ENCODE measurements around the gene JAKMIP2.

Gene JAKMIP2

DNA sequence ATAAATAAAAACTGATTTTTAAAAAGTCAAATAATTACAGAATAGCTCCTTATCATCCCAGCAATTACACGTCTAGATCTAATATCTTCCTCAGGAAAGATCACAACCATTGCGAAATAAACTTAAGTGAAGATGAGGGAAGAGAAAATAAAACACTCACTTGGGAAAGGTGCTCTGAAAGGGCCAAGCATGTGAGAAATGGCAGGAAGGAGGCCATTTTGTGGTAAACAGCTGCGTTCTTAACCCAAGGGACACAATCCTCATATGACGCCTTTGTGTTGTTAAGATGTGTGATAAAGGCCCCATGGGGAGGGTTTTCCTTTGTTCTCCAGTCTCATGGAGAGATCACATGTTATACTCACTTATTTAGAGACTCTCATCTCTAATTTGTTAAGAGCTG is 32.5 kb downstream of the JAKMIP2 start:
- no peaks in the 10 kb centered on the region for H3K36me3 ChIP-seq (ENCODE audit: control insufficient read depth in 2 of 2, insufficient read depth in 2 of 2, low read length in 2 of 2)
- H3K4me3 ChIP-seq (ENCODE audit: low read length in 2 of 2): no peak overlapping the region
- H3K9ac ChIP-seq (ENCODE audit: low read depth in 1 of 2, low read length in 2 of 2): no peak overlapping the region
- no peaks in the 10 kb centered on the region for H3K9me3 ChIP-seq (ENCODE audit: control insufficient read depth in 2 of 2, low read length in 2 of 2)
- H3K4me1 ChIP-seq (ENCODE audit: control insufficient read depth in 2 of 2, insufficient read depth in 2 of 2, low read length in 2 of 2): no peaks in the 10 kb centered on the region
- H3K27ac ChIP-seq (ENCODE audit: low read depth in 2 of 2, low read length in 2 of 2): no peak overlapping the region
- no peaks in the 10 kb centered on the region for H3K27me3 ChIP-seq (ENCODE audit: control insufficient read depth in 2 of 2, insufficient read depth in 2 of 2, low read length in 2 of 2)

DNA sequence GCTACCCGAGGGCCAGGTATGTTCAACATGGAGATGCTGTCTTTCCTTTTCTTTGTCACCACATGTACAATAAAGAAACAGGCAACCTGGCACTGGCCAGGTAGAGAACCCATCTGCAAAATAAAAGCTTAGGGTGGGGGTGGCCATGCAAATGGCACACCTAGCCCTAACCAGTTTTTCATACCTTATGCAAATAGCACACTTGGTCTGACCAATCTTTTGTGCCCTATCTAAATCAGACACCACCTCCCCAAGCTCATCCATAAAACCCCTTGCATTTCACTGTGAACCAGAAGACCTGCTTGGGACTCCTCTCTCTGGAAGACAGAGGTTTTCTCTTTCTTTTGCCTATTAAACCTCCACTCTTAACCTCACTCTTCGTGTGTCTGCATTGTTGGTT is 33.9 kb downstream of the JAKMIP2 start:
- no peak overlapping the region for H3K9ac ChIP-seq (ENCODE audit: low read depth in 1 of 2, low read length in 2 of 2)
- H3K9me3 ChIP-seq (ENCODE audit: control insufficient read depth in 2 of 2, low read length in 2 of 2): no peaks in the 10 kb centered on the region
- no peak overlapping the region for H3K4me3 ChIP-seq (ENCODE audit: low read length in 2 of 2)
- no peaks in the 10 kb centered on the region for H3K4me1 ChIP-seq (ENCODE audit: control insufficient read depth in 2 of 2, insufficient read depth in 2 of 2, low read length in 2 of 2)
- H3K36me3 ChIP-seq (ENCODE audit: control insufficient read depth in 2 of 2, insufficient read depth in 2 of 2, low read length in 2 of 2): no peaks in the 10 kb centered on the region
- H3K27ac ChIP-seq (ENCODE audit: low read depth in 2 of 2, low read length in 2 of 2): no peak overlapping the region
- no peaks in the 10 kb centered on the region for H3K27me3 ChIP-seq (ENCODE audit: control insufficient read depth in 2 of 2, insufficient read depth in 2 of 2, low read length in 2 of 2)

DNA sequence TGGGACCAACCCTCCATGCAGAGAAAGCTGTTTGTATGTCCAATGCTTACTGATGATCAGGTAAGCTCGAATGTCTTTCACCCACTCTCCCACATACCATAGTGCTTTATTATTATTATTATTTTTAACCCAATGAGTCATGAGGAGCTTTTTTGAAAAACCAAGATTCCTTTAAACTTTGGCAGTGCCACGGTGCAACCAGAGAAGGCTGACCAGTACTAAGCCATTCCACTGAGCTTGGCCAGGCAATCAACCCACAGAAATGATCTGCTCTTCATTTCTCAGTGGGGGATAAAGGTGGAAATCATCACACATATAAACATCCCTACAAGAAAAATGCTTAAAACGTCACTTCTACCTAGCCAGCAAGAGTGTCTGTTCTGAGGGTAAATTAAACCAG is 35.5 kb downstream of the JAKMIP2 start:
- no peak overlapping the region for H3K4me3 ChIP-seq (ENCODE audit: low read length in 2 of 2)
- H3K27ac ChIP-seq (ENCODE audit: low read depth in 2 of 2, low read length in 2 of 2): no peak overlapping the region
- H3K36me3 ChIP-seq (ENCODE audit: control insufficient read depth in 2 of 2, insufficient read depth in 2 of 2, low read length in 2 of 2): no peaks in the 10 kb centered on the region
- H3K4me1 ChIP-seq (ENCODE audit: control insufficient read depth in 2 of 2, insufficient read depth in 2 of 2, low read length in 2 of 2): no peaks in the 10 kb centered on the region
- H3K9me3 ChIP-seq (ENCODE audit: control insufficient read depth in 2 of 2, low read length in 2 of 2): no peaks in the 10 kb centered on the region
- no peak overlapping the region for H3K9ac ChIP-seq (ENCODE audit: low read depth in 1 of 2, low read length in 2 of 2)
- H3K27me3 ChIP-seq (ENCODE audit: control insufficient read depth in 2 of 2, insufficient read depth in 2 of 2, low read length in 2 of 2): no peaks in the 10 kb centered on the region

DNA sequence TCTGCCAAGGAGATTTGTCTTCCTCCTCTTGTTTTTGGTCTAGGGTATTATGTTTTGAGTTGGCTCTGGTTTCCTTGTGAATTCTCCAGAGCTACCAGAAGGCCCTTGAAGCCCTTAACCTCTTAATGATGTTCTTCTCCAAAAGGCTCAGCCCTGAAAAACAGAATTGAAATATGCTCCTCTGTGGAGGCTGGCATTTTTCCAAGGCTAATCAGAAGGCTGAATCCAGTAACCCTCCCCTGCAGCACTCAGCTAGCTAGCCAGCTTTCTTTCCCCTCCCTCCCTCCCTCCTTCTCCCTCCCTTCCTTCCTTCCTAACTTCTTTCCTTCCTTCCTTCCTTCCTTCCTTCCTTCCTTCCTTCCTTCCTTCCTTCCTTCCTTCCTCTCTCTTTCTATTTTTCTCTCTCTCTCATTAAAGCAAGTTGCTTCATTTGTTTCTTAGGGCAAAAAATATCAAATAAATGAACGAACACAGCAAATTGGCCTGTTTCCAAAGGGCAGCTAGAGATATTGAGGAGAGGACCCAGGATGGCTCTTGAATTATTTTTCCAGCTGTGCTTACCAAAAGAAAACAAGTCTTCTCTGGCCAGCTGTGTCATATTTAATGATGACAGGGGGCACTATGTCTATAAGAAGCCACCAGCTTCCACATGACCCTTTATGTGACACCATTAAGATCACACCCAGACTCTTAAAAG is 38.7 kb downstream of the JAKMIP2 start:
- H3K36me3 ChIP-seq (ENCODE audit: control insufficient read depth in 2 of 2, insufficient read depth in 2 of 2, low read length in 2 of 2): no peaks in the 10 kb centered on the region
- no peak overlapping the region for H3K27ac ChIP-seq (ENCODE audit: low read depth in 2 of 2, low read length in 2 of 2)
- H3K9me3 ChIP-seq (ENCODE audit: control insufficient read depth in 2 of 2, low read length in 2 of 2): no peaks in the 10 kb centered on the region
- H3K27me3 ChIP-seq (ENCODE audit: control insufficient read depth in 2 of 2, insufficient read depth in 2 of 2, low read length in 2 of 2): no peaks in the 10 kb centered on the region
- no peak overlapping the region for H3K9ac ChIP-seq (ENCODE audit: low read depth in 1 of 2, low read length in 2 of 2)
- H3K4me1 ChIP-seq (ENCODE audit: control insufficient read depth in 2 of 2, insufficient read depth in 2 of 2, low read length in 2 of 2): no peaks in the 10 kb centered on the region
- no peak overlapping the region for H3K4me3 ChIP-seq (ENCODE audit: low read length in 2 of 2)

DNA sequence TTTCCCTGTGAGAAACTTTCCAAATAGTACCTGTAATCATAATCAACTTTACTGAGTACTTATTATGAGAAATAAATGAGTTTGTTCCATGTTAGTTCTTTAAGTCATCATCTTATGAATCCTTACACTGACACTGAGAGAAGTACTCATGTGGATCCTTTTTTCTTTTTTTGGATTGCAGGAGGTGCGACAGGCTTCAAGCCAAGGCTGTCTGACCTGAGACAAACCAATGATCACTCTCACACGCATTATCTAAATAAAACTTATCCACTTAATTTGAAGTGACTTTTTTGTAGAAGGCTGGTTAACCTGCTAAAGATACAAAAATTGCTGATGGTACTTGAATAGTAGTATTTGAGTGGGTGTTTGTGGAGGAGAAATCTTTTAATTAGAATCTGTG is 39.5 kb downstream of the JAKMIP2 start:
- Histone ChIP-seq H3K4me3 (ENCODE audit: low read length in 2 of 2) (no peak overlapping the region), H3K9me3 (ENCODE audit: control insufficient read depth in 2 of 2, low read length in 2 of 2) (no peaks in the 10 kb centered on the region), H3K36me3 (ENCODE audit: control insufficient read depth in 2 of 2, insufficient read depth in 2 of 2, low read length in 2 of 2) (no peaks in the 10 kb centered on the region), H3K27me3 (ENCODE audit: control insufficient read depth in 2 of 2, insufficient read depth in 2 of 2, low read length in 2 of 2) (no peaks in the 10 kb centered on the region), H3K9ac (ENCODE audit: low read depth in 1 of 2, low read length in 2 of 2) (no peak overlapping the region), H3K27ac (ENCODE audit: low read depth in 2 of 2, low read length in 2 of 2) (no peak overlapping the region), H3K4me1 (ENCODE audit: control insufficient read depth in 2 of 2, insufficient read depth in 2 of 2, low read length in 2 of 2) (no peaks in the 10 kb centered on the region)

DNA sequence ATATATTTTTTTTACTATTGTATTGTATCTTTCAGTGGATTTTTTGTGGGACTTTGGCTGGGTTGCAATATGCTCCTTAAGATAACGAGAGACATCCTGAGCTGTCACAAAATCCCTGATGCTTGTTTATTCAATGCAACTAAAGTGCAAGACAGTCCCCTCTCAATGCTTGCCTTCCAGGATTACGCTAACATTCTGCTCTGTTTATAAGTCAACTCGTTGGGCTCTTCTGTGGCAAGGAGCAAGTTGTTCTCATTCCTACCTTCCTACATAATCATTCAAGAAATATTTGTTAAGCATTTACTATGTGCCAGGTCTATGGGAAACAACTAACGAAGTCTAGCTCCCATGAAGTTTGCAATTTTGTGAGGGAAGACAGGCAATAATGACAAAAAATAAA is 40.4 kb downstream of the JAKMIP2 start:
- no peaks in the 10 kb centered on the region for H3K36me3 ChIP-seq (ENCODE audit: control insufficient read depth in 2 of 2, insufficient read depth in 2 of 2, low read length in 2 of 2)
- no peak overlapping the region for H3K9ac ChIP-seq (ENCODE audit: low read depth in 1 of 2, low read length in 2 of 2)
- H3K4me3 ChIP-seq (ENCODE audit: low read length in 2 of 2): no peak overlapping the region
- no peak overlapping the region for H3K27ac ChIP-seq (ENCODE audit: low read depth in 2 of 2, low read length in 2 of 2)
- no peaks in the 10 kb centered on the region for H3K9me3 ChIP-seq (ENCODE audit: control insufficient read depth in 2 of 2, low read length in 2 of 2)
- H3K27me3 ChIP-seq (ENCODE audit: control insufficient read depth in 2 of 2, insufficient read depth in 2 of 2, low read length in 2 of 2): no peaks in the 10 kb centered on the region
- H3K4me1 ChIP-seq (ENCODE audit: control insufficient read depth in 2 of 2, insufficient read depth in 2 of 2, low read length in 2 of 2): no peaks in the 10 kb centered on the region

DNA sequence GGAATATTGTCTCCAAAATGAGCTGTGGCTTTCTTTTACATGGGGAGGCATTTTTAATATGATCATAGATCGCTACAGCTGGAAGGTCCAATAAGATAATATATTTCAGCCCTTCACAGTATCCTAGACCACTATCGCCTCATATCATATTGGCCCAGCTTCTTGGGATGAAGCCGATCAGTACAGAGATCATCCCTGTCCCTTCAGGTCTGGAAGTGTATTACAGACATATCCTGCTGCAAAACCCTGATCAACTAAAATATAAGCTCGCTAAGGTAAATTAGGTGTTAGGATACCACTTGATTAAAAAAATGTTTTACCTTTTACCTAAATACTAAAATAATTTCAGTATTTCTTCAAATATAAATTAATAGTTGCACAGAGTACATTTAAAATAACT is 41.7 kb downstream of the JAKMIP2 start:
- Histone ChIP-seq H3K27ac (ENCODE audit: low read depth in 2 of 2, low read length in 2 of 2) (no peak overlapping the region), H3K4me1 (ENCODE audit: control insufficient read depth in 2 of 2, insufficient read depth in 2 of 2, low read length in 2 of 2) (no peaks in the 10 kb centered on the region), H3K36me3 (ENCODE audit: control insufficient read depth in 2 of 2, insufficient read depth in 2 of 2, low read length in 2 of 2) (no peaks in the 10 kb centered on the region), H3K9ac (ENCODE audit: low read depth in 1 of 2, low read length in 2 of 2) (no peak overlapping the region), H3K4me3 (ENCODE audit: low read length in 2 of 2) (no peak overlapping the region), H3K27me3 (ENCODE audit: control insufficient read depth in 2 of 2, insufficient read depth in 2 of 2, low read length in 2 of 2) (no peaks in the 10 kb centered on the region), H3K9me3 (ENCODE audit: control insufficient read depth in 2 of 2, low read length in 2 of 2) (no peaks in the 10 kb centered on the region)

DNA sequence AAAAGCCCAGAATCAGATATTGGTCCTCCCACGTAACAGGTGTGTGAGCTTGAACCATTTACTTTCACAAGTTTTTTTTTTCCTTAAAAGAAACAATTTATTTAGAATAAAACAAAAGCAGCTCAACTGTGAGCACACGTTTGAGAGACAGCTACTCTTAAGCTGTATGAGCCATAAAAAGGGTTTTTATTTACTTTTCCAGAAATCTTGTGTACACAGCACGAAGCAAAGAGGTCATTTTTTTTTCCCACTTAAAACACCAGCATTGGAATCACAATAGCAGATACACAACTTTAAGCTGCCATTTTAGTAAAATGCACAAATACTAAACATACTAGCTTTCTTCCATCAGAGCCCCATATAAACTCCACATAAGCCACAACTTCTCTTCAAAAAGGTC is 44.6 kb downstream of the JAKMIP2 start:
- Histone ChIP-seq H3K4me3 (ENCODE audit: low read length in 2 of 2) (no peak overlapping the region), H3K27ac (ENCODE audit: low read depth in 2 of 2, low read length in 2 of 2) (no peak overlapping the region), H3K27me3 (ENCODE audit: control insufficient read depth in 2 of 2, insufficient read depth in 2 of 2, low read length in 2 of 2) (no peaks in the 10 kb centered on the region), H3K36me3 (ENCODE audit: control insufficient read depth in 2 of 2, insufficient read depth in 2 of 2, low read length in 2 of 2) (no peaks in the 10 kb centered on the region), H3K9me3 (ENCODE audit: control insufficient read depth in 2 of 2, low read length in 2 of 2) (no peaks in the 10 kb centered on the region), H3K4me1 (ENCODE audit: control insufficient read depth in 2 of 2, insufficient read depth in 2 of 2, low read length in 2 of 2) (no peaks in the 10 kb centered on the region), H3K9ac (ENCODE audit: low read depth in 1 of 2, low read length in 2 of 2) (no peak overlapping the region)

DNA sequence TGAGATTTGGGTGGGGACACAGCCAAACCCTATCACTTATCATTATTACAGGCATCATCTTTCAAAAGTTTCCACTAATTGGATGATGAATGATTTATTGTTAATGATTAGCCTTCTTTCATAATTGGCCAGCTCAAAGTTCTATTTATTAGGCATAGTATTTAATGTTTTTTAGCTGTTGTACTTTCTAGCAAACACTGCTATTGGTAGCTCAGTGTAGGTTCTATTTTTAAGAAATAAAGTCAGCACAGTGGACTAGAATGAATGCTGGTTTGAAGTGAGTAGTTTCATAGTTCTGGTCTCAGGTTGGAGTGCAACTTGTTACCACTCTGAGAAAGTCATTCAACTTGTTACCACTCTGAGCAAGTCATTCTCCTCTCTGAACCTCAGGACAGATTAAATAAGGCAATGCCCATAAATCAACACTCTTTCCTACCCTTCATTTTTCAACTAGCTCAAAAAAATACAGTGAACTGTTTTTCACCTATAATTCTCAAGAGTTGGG is 46.9 kb downstream of the JAKMIP2 start:
- no peaks in the 10 kb centered on the region for H3K9me3 ChIP-seq (ENCODE audit: control insufficient read depth in 2 of 2, low read length in 2 of 2)
- H3K27me3 ChIP-seq (ENCODE audit: control insufficient read depth in 2 of 2, insufficient read depth in 2 of 2, low read length in 2 of 2): no peaks in the 10 kb centered on the region
- H3K9ac ChIP-seq (ENCODE audit: low read depth in 1 of 2, low read length in 2 of 2): no peak overlapping the region
- H3K36me3 ChIP-seq (ENCODE audit: control insufficient read depth in 2 of 2, insufficient read depth in 2 of 2, low read length in 2 of 2): no peaks in the 10 kb centered on the region
- no peaks in the 10 kb centered on the region for H3K4me1 ChIP-seq (ENCODE audit: control insufficient read depth in 2 of 2, insufficient read depth in 2 of 2, low read length in 2 of 2)
- no peak overlapping the region for H3K27ac ChIP-seq (ENCODE audit: low read depth in 2 of 2, low read length in 2 of 2)
- H3K4me3 ChIP-seq (ENCODE audit: low read length in 2 of 2): no peak overlapping the region

DNA sequence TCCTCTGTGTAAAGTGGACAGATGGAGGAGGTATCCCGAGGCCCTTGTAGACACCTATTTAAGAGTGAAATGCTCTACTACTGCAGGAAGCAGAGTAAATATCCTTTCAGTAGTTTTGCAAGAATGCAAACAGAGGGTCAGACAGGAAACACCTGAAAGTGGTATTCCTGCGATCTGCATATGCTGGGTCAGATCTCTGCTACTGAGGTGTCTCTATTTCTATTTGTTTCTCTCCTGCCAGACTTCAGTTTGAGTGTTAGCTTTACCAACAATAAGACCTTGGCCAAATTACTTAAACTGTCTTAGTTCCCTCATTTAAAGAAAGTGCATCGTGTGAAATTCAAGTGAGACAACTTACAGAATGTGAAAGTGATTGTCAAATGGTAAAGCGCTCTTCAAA is 47.6 kb downstream of the JAKMIP2 start:
- H3K9me3 ChIP-seq (ENCODE audit: control insufficient read depth in 2 of 2, low read length in 2 of 2): no peaks in the 10 kb centered on the region
- H3K4me3 ChIP-seq (ENCODE audit: low read length in 2 of 2): no peak overlapping the region
- no peak overlapping the region for H3K9ac ChIP-seq (ENCODE audit: low read depth in 1 of 2, low read length in 2 of 2)
- no peaks in the 10 kb centered on the region for H3K27me3 ChIP-seq (ENCODE audit: control insufficient read depth in 2 of 2, insufficient read depth in 2 of 2, low read length in 2 of 2)
- no peaks in the 10 kb centered on the region for H3K36me3 ChIP-seq (ENCODE audit: control insufficient read depth in 2 of 2, insufficient read depth in 2 of 2, low read length in 2 of 2)
- no peak overlapping the region for H3K27ac ChIP-seq (ENCODE audit: low read depth in 2 of 2, low read length in 2 of 2)
- H3K4me1 ChIP-seq (ENCODE audit: control insufficient read depth in 2 of 2, insufficient read depth in 2 of 2, low read length in 2 of 2): no peaks in the 10 kb centered on the region

DNA sequence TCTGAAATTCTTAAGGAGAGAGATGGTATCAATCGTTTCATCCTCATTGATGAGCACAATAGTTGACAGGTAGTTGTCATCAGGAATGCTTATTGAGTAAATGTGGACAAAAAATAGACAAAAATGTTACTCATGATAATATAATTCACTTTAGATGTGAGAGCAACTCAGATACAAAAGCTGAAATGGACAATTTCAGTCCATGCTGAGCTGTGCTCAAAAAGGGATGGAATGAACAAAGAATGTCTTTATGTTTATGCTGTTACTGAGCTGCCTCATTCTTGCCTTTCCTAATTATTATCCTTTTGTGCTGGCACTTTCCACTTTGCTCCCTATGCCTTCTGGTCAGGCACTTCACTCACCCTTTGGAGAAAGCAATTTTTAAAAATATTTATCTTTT is 49.5 kb downstream of the JAKMIP2 start:
- Histone ChIP-seq H3K27ac (ENCODE audit: low read depth in 2 of 2, low read length in 2 of 2) (no peak overlapping the region), H3K36me3 (ENCODE audit: control insufficient read depth in 2 of 2, insufficient read depth in 2 of 2, low read length in 2 of 2) (no peaks in the 10 kb centered on the region), H3K4me3 (ENCODE audit: low read length in 2 of 2) (no peak overlapping the region), H3K4me1 (ENCODE audit: control insufficient read depth in 2 of 2, insufficient read depth in 2 of 2, low read length in 2 of 2) (no peaks in the 10 kb centered on the region), H3K9ac (ENCODE audit: low read depth in 1 of 2, low read length in 2 of 2) (no peak overlapping the region), H3K27me3 (ENCODE audit: control insufficient read depth in 2 of 2, insufficient read depth in 2 of 2, low read length in 2 of 2) (no peaks in the 10 kb centered on the region), H3K9me3 (ENCODE audit: control insufficient read depth in 2 of 2, low read length in 2 of 2) (no peaks in the 10 kb centered on the region)
